Measurements from ENCODE around the gene LUC7L3.
A peak's percentile ranks its signal among the peaks of the same experiment; 100 is the strongest.
"Not testable (repeated sequence)": the region's sequence is repeated elsewhere in the genome, so short reads cannot be mapped to it uniquely, and the experiment has no call there.

LUC7L3 gene

DNA sequence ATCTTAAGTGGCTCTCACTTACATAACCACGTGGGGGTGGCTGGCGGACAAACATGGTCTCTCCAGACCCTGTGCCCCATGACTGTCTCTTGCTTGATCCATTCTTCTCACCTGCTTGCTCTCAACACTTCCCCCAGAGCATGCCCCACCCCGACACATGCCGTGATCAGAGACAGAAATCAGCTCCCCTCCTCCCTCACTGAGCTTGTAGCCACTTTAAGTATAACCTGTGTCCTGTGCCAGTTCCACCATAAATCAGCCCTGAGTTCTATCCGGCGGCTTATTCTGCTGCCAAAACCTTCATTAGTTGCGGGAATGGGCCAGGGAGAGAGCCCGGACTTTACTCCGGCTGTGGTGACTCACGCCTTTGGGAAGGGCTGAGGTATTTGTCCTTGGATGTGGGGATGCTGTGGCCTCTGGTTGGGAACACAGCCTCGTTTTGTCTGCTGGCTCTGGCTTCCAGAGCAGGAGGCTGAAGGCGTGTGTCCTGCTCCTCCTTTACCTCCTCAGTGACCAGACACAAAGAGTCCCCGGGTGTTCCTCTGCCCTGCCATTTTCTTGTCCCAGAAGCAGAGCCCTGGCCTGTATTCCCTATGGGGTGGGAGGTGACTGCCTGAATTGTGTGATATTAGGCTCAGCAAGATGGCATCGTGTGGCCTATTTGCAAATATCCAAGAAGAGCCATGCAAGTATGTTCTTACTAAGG is 32.8 kb upstream of the LUC7L3 start:
- no peak for DNase-seq

DNA sequence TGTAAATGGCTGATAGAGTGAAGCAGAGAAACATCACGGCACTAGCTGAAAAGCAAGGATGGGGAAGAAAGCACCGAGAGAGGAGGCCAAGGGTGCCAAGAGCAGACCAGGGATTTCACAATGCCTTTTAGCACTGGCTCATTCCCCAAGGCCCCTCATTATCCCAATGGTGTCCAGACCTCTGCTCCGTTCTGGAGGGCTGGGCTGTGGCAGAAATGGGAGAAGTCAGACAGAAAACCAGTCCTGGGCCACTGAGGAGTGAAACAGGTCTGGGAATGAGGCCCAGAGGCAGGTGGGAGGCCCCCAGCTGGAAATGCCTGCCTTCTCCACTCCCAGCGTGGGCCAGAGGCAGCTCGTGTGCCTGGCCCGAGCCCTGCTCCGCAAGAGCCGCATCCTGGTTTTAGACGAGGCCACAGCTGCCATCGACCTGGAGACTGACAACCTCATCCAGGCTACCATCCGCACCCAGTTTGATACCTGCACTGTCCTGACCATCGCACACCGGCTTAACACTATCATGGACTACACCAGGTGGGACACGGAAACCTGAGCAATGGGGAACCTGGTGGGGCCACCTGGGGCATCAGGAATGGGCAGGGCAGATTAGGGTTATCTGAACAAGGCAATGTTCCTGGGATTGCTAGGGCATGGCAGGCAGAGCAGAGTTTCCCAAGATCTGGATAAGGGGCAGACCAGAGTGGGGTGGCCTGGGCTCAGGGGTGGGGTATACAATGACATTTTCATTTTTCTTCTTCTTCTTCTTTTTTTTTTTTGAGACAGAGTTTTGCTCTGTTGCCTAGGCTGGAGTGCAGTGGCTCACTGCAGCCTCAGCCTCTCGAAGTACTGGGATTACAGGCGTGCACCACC is 32.0 kb upstream of the LUC7L3 start:
- DNase-seq, result no peak

GRCh38 chr17:50688245-50688644 is 31.2 kb upstream of the LUC7L3 start:
- DNase-seq, result no peak

DNA sequence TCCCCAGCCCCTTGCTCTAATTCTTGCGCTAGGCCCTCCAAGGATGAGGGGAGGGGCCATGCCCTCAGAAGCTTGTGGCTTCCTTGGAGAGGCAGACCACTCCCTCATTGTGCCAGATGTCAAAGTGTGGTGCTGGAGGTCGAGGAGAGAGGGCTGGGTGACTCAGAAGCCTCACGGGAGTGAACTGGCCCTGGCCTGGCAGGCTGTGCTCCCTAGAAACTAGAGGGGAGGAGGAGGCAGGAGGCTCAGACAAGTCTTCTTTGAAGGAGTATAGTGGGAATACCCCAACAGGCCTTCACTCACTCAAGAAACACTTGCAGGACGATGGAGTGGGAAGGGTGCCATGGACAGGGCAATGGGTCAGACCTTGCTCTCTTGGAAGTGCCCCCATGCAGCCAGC is 30.2 kb upstream of the LUC7L3 start:
- no peak for DNase-seq

- no peak for DNase-seq
Observed at GRCh38 chr17:50689956-50690886, 29.2 kb upstream of the LUC7L3 start.

DNA sequence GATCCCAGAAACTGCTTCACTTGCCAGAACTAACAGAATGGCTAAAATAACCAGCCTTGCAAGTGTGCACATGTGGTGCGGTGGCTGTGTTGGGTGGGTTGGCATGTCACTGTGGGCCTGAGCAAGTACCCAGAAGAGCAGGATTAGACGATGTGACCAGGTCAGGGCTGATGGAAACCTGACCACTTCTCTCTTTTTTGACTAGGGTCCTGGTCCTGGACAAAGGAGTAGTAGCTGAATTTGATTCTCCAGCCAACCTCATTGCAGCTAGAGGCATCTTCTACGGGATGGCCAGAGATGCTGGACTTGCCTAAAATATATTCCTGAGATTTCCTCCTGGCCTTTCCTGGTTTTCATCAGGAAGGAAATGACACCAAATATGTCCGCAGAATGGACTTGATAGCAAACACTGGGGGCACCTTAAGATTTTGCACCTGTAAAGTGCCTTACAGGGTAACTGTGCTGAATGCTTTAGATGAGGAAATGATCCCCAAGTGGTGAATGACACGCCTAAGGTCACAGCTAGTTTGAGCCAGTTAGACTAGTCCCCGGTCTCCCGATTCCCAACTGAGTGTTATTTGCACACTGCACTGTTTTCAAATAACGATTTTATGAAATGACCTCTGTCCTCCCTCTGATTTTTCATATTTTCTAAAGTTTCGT is 28.4 kb upstream of the LUC7L3 start:
- no peak for DNase-seq

DNA sequence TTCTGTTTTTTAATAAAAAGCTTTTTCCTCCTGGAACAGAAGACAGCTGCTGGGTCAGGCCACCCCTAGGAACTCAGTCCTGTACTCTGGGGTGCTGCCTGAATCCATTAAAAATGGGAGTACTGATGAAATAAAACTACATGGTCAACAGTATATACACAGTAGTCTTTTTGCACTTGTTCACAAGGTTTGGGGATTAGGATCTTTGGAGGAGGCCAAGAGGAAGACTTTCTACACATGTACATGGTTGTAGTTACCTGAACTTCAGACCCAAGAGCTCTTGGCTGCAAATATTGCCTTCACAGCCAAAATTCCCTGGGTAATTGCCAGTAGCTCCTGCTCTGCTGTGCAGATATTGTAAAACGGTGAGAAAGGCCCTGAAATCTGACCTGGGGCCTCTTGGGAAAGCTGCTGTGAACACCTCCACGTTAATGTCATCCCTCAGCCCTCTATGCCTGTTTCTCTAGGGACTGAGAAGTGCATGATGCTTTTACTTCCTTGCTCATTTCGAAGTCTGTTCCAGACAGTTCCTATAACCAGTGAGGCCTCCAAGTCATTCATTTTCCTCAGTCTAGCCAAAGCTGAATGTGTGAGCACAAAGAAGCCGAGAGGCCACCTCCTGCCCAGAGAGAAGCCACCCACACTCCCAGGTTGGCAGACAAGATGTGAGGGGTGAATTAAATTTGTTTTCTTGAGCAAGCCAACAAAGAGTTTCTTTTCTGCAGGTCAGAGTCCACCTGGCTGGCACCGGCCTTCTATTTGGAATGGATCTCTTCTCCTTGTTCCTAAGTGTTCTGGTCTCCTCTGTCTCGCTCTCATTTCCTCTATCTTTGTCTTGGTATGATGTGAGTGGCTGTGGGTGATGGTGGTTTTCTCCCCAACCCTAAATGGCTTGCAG is 27.6 kb upstream of the LUC7L3 start:
- DNase-seq, result no peak

- no peak for DNase-seq
Observed at GRCh38 chr17:50692448-50693035, 26.9 kb upstream of the LUC7L3 start.

- no peak for DNase-seq
Observed at GRCh38 chr17:50693036-50693682, 26.2 kb upstream of the LUC7L3 start.

DNA sequence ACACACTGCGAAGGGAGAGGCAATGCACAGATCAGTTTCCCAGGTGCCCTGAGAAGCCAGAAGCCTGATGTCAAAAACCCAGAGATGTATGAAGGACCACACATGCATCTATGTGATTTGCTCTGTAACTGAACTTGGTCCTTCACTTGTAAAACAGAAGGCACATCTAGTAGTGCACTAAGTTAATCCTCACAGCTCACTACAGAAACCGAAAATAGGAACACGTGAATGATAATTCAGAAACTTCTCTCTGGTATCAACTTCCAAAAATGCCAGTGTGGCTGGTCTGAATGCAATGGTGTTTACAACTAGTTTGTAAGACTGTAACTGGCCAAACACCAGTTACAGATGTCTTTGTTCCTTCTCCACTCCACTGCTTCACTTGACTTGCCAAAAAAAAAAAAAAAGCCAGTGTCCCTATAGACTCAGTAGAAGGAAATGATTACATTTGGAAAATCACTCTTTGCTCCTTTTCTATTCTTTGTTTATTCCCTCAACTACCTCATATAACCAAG is 23.0 kb upstream of the LUC7L3 start:
- DNase-seq, result no peak

DNA sequence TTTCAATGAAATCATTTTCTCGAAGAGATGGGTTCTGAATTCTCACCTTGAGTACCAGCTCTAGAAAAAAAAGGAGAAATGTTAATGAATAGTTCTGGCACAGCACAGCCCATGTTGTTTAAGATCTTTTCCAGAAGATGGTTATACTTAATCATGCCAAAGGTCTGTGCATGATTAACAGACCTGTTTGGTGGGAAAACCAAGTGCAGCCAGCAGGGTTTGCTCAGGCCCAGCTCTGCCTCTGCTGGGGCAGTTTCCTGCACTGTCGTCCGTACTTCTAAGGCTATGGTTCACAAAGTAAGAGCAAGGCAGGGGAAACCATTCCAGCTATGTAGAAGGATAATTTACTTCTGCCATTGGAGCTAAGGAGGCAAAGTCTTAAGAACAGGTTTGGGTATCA is 22.3 kb upstream of the LUC7L3 start:
- DNase-seq, result no peak

GRCh38 chr17:50697663-50698272 is 21.6 kb upstream of the LUC7L3 start:
- DNase-seq, result no peak

GRCh38 chr17:50699410-50699809 is 20.0 kb upstream of the LUC7L3 start:
- no peak for DNase-seq

- DNase-seq, result no peak
Observed at GRCh38 chr17:50703162-50703561, 16.2 kb upstream of the LUC7L3 start.

DNA sequence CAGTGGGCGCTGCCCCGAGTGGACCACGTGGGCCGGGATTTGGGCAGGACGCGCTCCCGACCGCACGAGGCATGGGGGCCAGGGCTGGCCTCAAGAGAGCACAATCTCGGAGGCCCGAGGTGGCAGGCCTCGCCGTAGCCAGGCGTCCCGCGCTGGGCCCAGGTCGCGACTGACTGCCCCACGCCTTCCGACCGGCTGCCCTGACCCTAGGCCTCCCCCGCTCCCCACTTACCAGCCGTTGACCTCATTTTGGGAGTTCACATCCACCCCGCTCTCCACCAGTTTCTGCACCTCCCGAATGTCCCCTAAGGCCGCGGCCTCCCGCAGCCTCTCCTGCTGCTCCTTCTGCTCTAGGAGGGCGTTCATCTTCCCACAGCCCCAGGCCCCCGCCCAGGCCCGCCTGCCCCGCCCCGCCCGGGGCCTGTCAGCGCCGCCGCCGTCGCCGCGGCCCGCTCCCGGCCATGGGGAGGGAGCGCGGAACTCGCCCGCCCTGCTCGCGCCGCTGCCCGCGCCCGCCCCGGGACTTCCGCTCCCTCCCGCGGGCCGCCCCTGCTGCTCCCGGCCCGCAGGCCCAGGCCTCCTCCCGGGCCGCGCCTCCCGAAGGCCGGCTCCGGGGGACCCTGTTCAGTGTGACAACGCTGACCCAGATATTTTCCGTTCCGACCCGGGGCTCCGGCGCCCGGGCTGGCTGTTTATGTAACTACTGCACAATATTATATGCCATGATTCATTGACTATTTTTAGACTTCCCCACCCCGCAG is 11.9 kb upstream of the LUC7L3 start, which contains the start of gene ANKRD40:
ANKRD40 (minus strand) TSS at position 626 of the 761 bp plus-strand sequence; CDS start at position 366, 260 bp downstream.
- peak; percentile 68 to 93 (median 86) for DNase-seq

- peak in 1 of 5 experiments; percentile 37 for DNase-seq
Observed at GRCh38 chr17:50708050-50709000, 11.1 kb upstream of the LUC7L3 start.

DNA sequence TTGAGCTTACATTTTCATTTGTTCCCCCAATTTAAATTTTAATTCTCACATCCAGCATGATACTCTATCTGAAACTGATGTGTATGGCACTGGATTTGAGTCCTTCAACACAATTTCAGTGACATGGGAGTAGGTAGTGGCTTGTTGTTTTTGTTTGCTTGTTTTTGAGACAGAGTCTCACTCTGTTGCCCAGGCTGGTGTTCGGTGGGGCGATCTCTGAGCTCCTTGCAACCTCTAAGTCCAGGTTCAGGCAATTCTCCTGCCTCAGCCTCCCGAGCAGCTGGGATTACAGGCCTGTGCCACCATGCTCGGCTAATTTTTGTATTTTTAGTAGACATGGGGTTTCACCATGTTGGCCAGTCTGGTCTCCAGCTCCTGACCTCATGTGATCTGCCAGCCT is 10.3 kb upstream of the LUC7L3 start:
- DNase-seq, result not testable (repeated sequence)

GRCh38 chr17:50710025-50710424 is 9.4 kb upstream of the LUC7L3 start:
- DNase-seq, result no peak
